SK-N-DZ (cell line): ENCODE data around the gene TFAP2E.
"Not testable (repeated sequence)": the region's sequence is repeated elsewhere in the genome, so short reads cannot be mapped to it uniquely, and the experiment has no call there.

ENCODE experiments used
- DNase-seq: peaks from one replicate; pipeline ENCODE4 v3.0.0-alpha.2; 2015; ENCODE audit warnings: low spot score

The TFAP2E gene

DNA sequence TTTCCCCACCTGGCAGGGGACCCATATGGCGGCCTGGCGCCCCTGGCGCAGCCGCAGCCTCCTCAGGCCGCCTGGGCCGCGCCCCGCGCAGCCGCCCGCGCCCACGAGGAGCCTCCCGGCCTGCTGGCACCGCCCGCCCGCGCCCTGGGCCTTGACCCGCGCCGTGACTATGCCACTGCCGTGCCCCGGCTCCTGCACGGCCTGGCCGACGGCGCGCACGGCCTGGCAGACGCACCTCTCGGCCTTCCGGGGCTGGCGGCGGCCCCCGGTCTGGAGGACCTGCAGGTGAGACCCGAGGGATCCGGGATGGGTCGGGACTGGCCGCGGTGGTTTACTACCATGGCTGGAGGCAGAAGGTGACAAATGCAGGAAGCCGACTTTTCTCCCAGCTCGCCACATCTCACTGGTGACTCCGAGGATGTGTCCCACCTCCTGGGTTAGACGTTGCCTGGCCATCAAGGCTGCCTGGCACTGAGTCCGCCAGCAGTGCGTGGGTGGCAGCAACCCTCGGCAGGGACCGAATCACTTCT, 1.1 kb downstream of the TFAP2E start:
- no peak for DNase-seq

- DNase-seq, result no peak
These were observed 1.7 kb downstream of the TFAP2E start for GRCh38 chr1:35574655-35575415.

DNA sequence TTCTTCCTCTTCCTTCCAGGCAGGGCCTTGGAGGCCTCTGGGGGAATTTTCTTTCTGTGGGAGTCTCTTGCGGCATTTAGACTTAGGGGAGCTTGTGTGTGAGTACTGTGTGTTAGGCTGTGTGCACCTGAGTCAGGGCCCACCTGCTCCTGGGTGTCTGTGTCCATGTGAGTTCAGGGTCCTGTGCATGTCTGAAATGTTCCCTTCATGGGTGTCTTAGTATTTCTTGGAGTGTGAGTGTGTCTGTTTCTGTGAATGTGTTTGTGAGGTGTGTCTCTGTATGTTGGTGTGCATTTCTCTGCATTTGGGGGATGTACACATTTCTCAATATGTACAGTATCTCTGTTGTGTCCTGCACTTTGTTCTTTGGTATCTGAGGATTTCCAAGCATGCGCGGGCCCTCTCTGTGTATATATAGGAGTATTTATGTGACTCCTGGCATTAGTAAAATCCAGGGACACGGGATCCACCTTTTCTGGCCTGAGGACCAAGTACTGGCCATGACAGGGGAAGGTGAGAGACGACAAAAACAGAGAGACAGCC, 2.4 kb downstream of the TFAP2E start:
- no peak for DNase-seq

DNA sequence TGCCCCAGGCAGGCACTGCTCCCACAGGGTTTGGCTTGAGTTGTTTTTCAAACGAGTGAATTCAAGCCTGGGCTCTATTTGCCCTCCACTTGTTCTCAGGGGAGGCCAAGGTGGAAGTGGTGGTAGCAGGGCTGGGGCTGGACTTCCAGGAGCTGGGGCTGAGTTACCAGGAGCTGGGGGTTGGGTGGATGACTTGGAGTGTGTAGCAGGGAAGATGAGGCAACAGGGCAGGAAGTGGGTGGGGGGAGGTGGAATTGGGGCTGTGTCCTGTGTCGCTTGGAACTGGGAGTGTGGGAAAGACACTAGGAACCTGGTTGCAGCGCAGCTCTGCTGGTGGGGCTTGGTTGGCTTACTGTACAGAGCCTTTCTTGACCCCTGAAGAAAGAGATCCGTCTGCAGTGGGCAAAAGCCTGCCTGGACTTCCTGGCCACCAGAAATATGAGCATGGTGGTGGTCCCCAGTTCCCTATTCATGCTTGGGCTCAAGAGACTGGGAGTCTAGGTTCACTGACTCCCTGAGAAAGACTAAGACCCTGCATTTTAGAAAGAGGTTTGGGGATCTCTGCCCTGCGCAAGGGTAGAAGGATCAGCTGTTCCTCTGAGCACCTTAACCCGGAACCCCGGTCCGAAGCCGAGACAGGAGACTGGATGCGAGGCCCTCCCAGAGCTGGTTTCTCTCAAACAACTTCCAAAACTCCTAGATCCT, 3.1 kb downstream of the TFAP2E start:
- no peak for DNase-seq

- not testable (repeated sequence) for DNase-seq
These were observed 3.6 kb downstream of the TFAP2E start for GRCh38 chr1:35576766-35577070.

DNA sequence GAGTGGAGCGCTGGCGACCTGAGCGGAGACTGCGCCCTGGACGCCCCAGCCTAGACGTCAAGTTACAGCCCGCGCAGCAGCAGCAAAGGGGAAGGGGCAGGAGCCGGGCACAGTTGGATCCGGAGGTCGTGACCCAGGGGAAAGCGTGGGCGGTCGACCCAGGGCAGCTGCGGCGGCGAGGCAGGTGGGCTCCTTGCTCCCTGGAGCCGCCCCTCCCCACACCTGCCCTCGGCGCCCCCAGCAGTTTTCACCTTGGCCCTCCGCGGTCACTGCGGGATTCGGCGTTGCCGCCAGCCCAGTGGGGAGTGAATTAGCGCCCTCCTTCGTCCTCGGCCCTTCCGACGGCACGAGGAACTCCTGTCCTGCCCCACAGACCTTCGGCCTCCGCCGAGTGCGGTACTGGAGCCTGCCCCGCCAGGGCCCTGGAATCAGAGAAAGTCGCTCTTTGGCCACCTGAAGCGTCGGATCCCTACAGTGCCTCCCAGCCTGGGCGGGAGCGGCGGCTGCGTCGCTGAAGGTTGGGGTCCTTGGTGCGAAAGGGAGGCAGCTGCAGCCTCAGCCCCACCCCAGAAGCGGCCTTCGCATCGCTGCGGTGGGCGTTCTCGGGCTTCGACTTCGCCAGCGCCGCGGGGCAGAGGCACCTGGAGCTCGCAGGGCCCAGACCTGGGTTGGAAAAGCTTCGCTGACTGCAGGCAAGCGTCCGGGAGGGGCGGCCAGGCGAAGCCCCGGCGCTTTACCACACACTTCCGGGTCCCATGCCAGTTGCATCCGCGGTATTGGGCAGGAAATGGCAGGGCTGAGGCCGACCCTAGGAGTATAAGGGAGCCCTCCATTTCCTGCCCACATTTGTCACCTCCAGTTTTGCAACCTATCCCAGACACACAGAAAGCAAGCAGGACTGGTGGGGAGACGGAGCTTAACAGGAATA, 4.2 kb downstream of the TFAP2E start:
- no peak for DNase-seq

GRCh38 chr1:35580949-35581388, 7.9 kb downstream of the TFAP2E start:
- no peak for DNase-seq

DNA sequence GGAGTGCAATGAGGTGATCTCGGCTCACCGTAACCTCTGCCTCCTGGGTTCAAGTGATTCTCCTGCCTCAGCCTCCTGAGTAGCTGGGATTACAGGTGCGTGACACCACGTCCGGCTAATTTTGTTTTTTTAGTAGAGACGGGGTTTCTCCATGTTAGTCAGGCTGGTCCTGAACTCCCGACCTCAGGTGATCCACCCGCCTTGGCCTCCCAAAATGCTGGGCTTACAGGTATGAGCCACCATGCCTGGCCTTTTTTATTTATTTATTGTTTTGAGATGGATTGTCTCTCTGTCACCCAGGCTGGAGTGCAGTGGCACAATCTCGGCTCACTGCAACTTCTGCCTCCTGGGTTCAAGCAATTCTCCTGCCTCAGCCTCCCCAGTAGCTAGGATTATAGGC, 8.5 kb downstream of the TFAP2E start:
- not testable (repeated sequence) for DNase-seq

- no peak for DNase-seq
These were observed 12.2 kb downstream of the TFAP2E start for GRCh38 chr1:35585281-35585680.

DNA sequence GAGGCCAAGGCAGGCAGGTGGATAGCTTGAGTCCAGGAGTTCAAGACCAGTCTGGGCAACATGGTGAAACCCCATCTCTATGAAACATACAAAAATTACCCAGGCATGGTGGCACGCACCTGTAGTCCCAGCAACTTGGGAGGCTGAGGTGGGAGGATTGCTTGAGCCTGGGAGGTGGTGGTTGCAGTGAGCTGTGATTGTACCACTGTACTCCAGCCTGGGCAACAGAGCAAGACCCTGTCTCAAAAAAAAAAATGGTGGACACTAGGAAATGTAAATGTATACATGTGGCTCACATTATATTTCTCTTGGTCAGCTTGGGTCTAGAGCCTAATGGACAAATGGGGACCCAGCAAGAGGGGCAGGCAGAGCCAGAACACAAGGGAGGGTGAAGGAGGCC, 12.7 kb downstream of the TFAP2E start:
- not testable (repeated sequence) for DNase-seq

DNA sequence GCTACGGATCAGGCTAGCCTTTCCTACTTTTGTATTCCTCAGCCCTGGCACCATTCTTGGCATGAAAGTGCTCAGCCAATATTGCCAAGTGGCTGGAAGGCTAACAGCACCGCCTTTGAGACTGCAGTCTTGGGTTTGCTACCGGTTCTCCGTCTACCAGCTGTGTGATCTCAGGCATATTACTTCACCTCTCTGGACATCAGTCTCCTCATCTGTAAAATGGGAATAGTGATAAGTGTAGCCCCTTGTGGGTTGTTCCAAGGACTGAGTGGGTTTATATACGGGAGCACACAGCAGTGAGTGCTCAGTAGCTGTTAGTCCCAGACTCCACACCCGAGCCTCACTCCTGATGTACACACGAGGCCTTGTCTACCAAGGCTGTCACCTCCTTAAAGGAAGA, 13.7 kb downstream of the TFAP2E start:
- DNase-seq, result no peak

DNA sequence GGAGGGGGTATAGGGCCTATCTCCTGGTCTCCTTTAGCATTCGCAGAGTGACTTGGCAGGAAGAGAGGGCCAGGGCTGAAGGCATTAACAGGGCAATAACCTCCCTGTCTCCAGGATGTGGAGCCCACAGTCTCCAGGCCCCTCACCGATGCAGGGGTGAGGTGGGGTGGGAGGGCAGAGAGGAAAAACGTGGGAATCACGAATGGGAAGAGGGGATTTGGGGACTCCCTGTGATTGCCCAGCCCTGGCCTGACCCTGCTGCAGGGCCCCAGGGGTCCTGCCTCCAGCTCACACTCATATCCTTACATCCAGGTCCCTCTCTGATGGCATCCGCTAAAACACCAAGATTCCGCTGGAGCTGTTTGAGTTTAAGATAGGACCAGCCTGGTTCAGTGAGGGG, 14.6 kb downstream of the TFAP2E start:
- no peak for DNase-seq

- no peak for DNase-seq
These were observed 15.2 kb downstream of the TFAP2E start for GRCh38 chr1:35588197-35588910.

GRCh38 chr1:35589516-35590427, 16.7 kb downstream of the TFAP2E start:
- DNase-seq, result no peak

GRCh38 chr1:35590476-35591040, 17.4 kb downstream of the TFAP2E start:
- no peak for DNase-seq

DNA sequence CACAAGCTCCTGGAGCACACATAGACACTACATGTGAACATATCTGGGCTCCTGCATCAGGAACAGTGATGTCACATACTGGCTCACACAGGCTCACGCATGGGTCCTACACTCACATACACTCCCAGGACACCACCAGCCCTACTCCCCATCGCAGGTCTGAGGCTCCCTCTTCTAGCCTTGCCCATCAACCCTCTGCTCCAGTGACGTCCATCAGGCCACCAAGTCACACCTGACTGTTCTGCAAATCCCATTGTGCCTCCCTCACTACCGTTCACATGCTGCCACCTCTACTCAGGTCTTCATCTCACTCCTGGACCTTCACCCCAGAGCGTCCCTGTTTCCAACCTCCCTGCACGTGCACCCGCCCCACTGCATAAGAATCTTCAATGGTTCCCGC, 18.1 kb downstream of the TFAP2E start:
- no peak for DNase-seq

DNA sequence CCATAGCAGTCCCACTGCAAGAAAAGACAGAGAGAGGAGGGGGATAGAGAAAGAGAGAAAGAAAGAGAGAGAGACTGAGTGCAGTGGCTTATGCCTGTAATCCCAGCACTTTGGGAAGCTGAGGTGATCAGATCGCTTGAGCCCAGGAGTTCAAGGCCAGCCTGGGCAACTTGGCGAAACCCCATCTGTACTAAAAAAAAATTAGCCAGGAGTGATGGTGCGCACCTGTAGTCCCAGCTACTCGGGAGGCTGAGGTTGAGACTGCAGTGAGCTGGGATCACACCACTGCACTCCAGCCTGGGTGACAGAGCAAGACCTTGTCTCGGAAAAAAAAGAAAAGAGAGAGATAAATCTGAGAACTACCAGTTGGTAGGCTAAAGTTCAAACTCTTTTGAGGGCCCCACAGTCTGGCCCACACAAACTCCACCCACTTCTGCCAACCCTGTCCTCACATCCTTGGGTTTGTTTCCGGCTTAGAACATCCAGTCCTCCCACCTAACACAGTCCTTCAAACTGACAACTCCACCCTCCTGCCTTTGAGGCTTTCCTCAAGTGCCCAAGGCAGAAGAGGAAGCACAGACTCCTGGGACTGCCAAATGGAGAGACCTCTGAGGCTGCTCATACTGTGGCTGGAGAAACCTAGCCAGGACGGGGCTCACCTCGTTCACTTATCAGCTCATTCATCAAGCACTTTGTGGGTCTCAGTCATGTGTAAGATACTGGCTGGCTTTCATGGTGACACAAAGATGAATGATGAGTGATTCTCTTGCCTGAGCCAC, 20.1 kb downstream of the TFAP2E start:
- no peak for DNase-seq

GRCh38 chr1:35594005-35594760, 21.1 kb downstream of the TFAP2E start:
- no peak for DNase-seq
